Mammary microvascular endothelial cell (primary cell): Measurements from ENCODE around the gene CPLANE1. TPM values are rescaled to one million over a fixed set of nuclear protein-coding genes. Genes with fewer than 3 reads are reported as not detected.

Source experiments
- total RNA-seq: library from RNA; depleted of rRNA; stranded (reverse); fragments of >200 nt; gene quantifications from 2 replicates; pipeline ENCODE4 v1.2.3, GENCODE V29; 2015

The CPLANE1 gene
- 8.5 and 12.6 TPM in 2 replicates for total RNA-seq

DNA sequence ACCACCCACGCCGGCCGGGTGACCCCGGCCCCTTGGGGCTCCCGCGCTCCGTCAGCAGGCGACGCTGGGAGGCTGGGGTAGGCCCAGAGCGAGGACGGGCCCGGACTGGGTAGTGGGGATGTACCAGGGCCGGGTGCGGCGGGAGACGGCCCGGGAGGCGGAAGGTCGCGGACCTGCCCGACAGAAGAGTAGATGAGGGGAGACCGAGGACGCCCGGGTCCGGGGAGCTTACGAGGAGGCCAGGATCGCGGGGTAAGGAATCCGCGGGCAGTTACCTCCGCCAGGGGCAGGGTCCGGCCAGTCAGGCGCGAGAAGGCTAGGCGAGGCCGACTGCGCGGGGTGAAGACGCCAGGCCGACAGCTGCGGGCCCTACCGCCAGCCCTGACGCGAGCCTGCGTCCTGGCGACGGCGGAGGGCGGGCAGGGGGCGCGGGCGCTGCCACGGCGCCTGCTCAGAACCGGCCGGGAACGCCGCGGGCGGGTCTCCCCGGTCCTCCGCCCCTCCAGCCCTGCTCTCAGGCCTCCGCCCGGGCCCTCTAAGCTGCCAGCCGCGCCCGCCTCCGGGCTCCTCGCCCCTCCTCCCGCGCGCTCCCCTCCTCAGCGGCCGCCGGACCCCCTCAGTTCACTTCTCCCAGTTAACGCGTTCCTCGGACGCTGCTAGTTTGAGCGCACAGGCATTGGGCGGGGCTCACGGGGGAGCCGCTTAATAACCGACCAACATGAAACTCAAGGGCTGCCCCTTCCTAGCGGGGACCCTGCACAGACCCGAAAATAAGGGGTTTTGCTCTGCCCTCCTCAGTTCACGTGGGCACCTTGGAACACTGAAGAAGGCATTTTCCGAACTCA is at the start of gene CPLANE1:
CPLANE1 (minus strand) TSS at position 407 of the 845 bp plus-strand sequence. CDS start 1,678 bp downstream, outside the sequence.

Other genes with a start within 250 kb of the CPLANE1 start
- 27.7 and 29.7 TPM in 2 replicates for gene NUP155, start 121.7 kb upstream of the CPLANE1 start, total RNA-seq
- 16.2 and 25.0 TPM in 2 replicates for gene WDR70, start 129.9 kb upstream of the CPLANE1 start, total RNA-seq